Esophagus squamous epithelium (tissue), 5 donors: ENCODE data around the gene SCAMP5. TPM values are rescaled to one million over a fixed set of nuclear protein-coding genes. Genes with fewer than 3 reads are reported as not detected.

ENCODE experiments used
- DNase-seq: peaks from one replicate; lab custom pipeline; 2025; lab: John Stamatoyannopoulos, UW
- H3K27ac ChIP-seq, 4 donors: fragments of 200-600 bp; sonication (generic); one replicate each; pipeline ENCODE4 v1.5.1; 2016 to 2019; ENCODE audit warnings: mild to moderate bottlenecking in 1 of 4
- H3K27me3 ChIP-seq, 4 donors: fragments of 200-600 bp; sonication (generic); 1 replicate in 3 of 4; 2 replicates in 1 of 4; pipeline versions ENCODE4 v1.5.1 to v1.6.0; 2017 to 2021; ENCODE audit warnings: antibody characterized with exemption in 1 of 4
- H3K36me3 ChIP-seq, 3 donors: fragments of 200-600 bp; sonication (generic); one replicate each; pipeline ENCODE4 v1.5.1; 2016 to 2019
- H3K4me1 ChIP-seq, 3 donors: fragments of 200-600 bp; sonication (generic); one replicate each; pipeline ENCODE4 v1.5.1; 2017 to 2019
- H3K4me3 ChIP-seq, 4 donors: fragments of 200-600 bp; sonication (generic); 1 replicate in 3 of 4; 2 replicates in 1 of 4; pipeline ENCODE4 v1.5.1; 2016 to 2019; ENCODE audit warnings: mild to moderate bottlenecking in 2 of 4, moderate library complexity in 1 of 4
- H3K9me3 ChIP-seq, 3 donors: fragments of 200-600 bp; sonication (generic); one replicate each; pipeline ENCODE4 v1.5.1; 2016 to 2019
- CTCF ChIP-seq, 6 experiments: fragments of 450-650 bp in 4 of 6; fragments of 200-600 bp in 2 of 6; sonication (generic) in 2 of 6; IDR thresholded peaks; one replicate each; pipeline ENCODE4 v1.5.1; 2016 to 2019; ENCODE audit warnings: antibody characterized with exemption in 6 of 6, mild to moderate bottlenecking in 4 of 6, moderate library complexity in 4 of 6
- POLR2A ChIP-seq, 4 donors: fragments of 450-650 bp; IDR thresholded peaks; one replicate each; pipeline ENCODE4 v1.6.1; 2017; ENCODE audit warnings: antibody characterized with exemption in 4 of 4, mild to moderate bottlenecking in 4 of 4, moderate library complexity in 3 of 4
- WGBS, 2 donors: methylation state at CpG; one replicate each; pipeline ENCODE4 v1.1.5; 2018; 5-methylcytosine and 5-hydroxymethylcytosine counted together
- intact Hi-C: fragments of 100-400 bp; cut with DNase I; formaldehyde crosslinking; loops from one replicate; pipeline ENCODE4 v1.15.0; 2022
- total RNA-seq, 4 donors: library from RNA; depleted of rRNA; stranded (reverse); fragments of >200 nt; gene quantifications; one replicate each; pipeline ENCODE4 v1.1.0, GENCODE V29; 2016
- donor health status: DM: yes; HTN: yes; CAD: no.

The SCAMP5 gene
- total RNA-seq, 4 donors from 2014 or later = 0.57 to 2.0 (median 0.67) TPM

GRCh38 chr15:75028991-75029377 lies 33.6 kb downstream of the SCAMP5 start:
- no peak overlapping the region for H3K4me3 ChIP-seq
- H3K27me3 ChIP-seq = no peaks in the 10 kb centered on the region
- H3K27ac ChIP-seq = peak overlapping the region in 3 of 4 donors; percentile 82 to 93 (median 85)
- H3K4me1 ChIP-seq = peaks cover 36 to 70% (median 48%) of the 10 kb centered on the region in 3 donors
- DNase-seq = no peak
- 66 to 70% methylated on average over 3 to 4 of the region's 4 CpGs for WGBS, 2 donors
- TF ChIP-seq POLR2A (IDR thresholded peaks at IDR 0.05) = no peak
- no peak for TF ChIP-seq CTCF (IDR thresholded peaks at IDR 0.05)
- intact Hi-C loops = loop anchor here (5.0 kb wide), 1 partner anchor 178 kb away; no protein-coding TSS in a partner anchor
- H3K9me3 ChIP-seq = no peaks in the 10 kb centered on the region
- peaks cover 0 to 9% (median 0%) of the 10 kb centered on the region in 3 donors for H3K36me3 ChIP-seq

- Histone ChIP-seq H3K27me3 (no peaks in the 10 kb centered on the region), H3K9me3 (no peaks in the 10 kb centered on the region), H3K27ac (peak overlapping the region; percentile 77 to 93 (median 84)), H3K36me3 (peaks cover 0 to 9% (median 0%) of the 10 kb centered on the region in 3 donors), H3K4me3 (peak overlapping the region in 3 of 4 donors; percentile 18 to 57 (median 32)), H3K4me1 (peaks cover 31 to 69% (median 42%) of the 10 kb centered on the region in 3 donors)
- 10% methylated on average over 4 of the region's 12 CpGs; no CpG with 5 or more reads in 1 of the 2 donors for WGBS, 2 donors
- intact Hi-C loops = loop anchor here (5.0 kb wide), 1 partner anchor 178 kb away; no protein-coding TSS in a partner anchor
- peak; percentile 79 for DNase-seq
- TF ChIP-seq POLR2A (IDR thresholded peaks at IDR 0.05) (no peak), CTCF (IDR thresholded peaks at IDR 0.05) (peak; percentile 92 to 99 (median 96))
Measured at GRCh38 chr15:75029378-75030022, 34.1 kb downstream of the SCAMP5 start.

- Histone ChIP-seq H3K27ac (peak overlapping the region; percentile 77 to 93 (median 84)), H3K27me3 (no peaks in the 10 kb centered on the region), H3K36me3 (peaks cover 0 to 9% (median 0%) of the 10 kb centered on the region in 3 donors), H3K4me1 (peaks cover 30 to 67% (median 37%) of the 10 kb centered on the region in 3 donors), H3K4me3 (peak overlapping the region in 3 of 4 donors; percentile 18 to 57 (median 32)), H3K9me3 (no peaks in the 10 kb centered on the region)
- WGBS, 2 donors = 33% methylated on average over 1 of the region's 2 CpGs; no CpG with 5 or more reads in 1 of the 2 donors
- TF ChIP-seq CTCF (IDR thresholded peaks at IDR 0.05) (no peak), POLR2A (IDR thresholded peaks at IDR 0.05) (no peak)
- intact Hi-C loops = no loop called here
- DNase-seq = no peak
Measured at GRCh38 chr15:75030023-75030413, 34.7 kb downstream of the SCAMP5 start.

- H3K27ac ChIP-seq = peak overlapping the region; percentile 77 to 93 (median 84)
- H3K4me3 ChIP-seq = no peak overlapping the region
- WGBS, 2 donors = 85 to 100% methylated on average over 1 to 3 of the region's 4 CpGs
- intact Hi-C loops = no loop called here
- no peaks in the 10 kb centered on the region for H3K27me3 ChIP-seq
- H3K36me3 ChIP-seq = peaks cover 0 to 9% (median 0%) of the 10 kb centered on the region in 3 donors
- TF ChIP-seq POLR2A (IDR thresholded peaks at IDR 0.05) (no peak), CTCF (IDR thresholded peaks at IDR 0.05) (no peak)
- no peak for DNase-seq
- H3K9me3 ChIP-seq = no peaks in the 10 kb centered on the region
- peaks cover 30 to 67% (median 34%) of the 10 kb centered on the region in 3 donors for H3K4me1 ChIP-seq
Measured at GRCh38 chr15:75030424-75030823, 35.1 kb downstream of the SCAMP5 start.

- DNase-seq = no peak
- no peak for TF ChIP-seq CTCF (IDR thresholded peaks at IDR 0.05)
- TF ChIP-seq POLR2A (IDR thresholded peaks at IDR 0.05) = no peak
- Histone ChIP-seq H3K4me1 (peaks cover 30 to 80% (median 37%) of the 10 kb centered on the region in 3 donors), H3K9me3 (no peaks in the 10 kb centered on the region), H3K4me3 (no peak overlapping the region), H3K27ac (peak overlapping the region; percentile 3 to 85 (median 68)), H3K27me3 (no peaks in the 10 kb centered on the region), H3K36me3 (peaks cover 0 to 9% (median 0%) of the 10 kb centered on the region in 3 donors)
- WGBS, 2 donors = 53 to 59% methylated on average over 4 of the region's 4 CpGs
- intact Hi-C loops = no loop called here
Measured at GRCh38 chr15:75031848-75032247, 36.5 kb downstream of the SCAMP5 start.
